ENCODE data around the gene DDX5.

DNA sequence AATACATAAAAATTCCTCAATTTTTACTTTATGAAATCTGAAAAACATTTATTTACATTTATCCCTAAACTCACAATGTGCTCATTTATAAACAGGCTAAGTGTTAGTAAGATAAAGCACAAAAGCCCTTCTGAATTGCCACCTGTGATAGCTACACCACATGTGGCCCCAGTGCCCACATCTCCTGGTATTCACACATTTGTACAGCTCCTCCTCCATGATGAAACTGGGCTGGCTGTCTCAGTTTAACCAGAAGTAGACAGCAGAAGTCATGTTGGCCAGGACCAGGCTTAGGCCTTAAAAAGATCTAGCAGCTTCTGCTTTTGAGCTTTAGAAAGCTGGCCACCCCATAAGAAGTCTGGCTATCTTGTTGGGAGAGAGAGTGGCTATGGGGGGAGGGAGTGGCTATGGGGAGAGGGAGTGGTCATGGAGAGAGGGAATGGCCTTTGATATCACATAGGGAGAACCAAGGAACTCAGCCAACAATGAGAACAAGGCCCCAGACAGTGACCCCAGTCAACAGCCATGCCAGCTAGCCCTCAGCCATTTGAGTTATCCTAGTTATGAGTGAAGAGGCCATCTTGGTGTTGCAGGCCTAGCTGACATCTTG, 48.0 kb upstream of the DDX5 start:
- TF ChIP-seq, protein P1, sequence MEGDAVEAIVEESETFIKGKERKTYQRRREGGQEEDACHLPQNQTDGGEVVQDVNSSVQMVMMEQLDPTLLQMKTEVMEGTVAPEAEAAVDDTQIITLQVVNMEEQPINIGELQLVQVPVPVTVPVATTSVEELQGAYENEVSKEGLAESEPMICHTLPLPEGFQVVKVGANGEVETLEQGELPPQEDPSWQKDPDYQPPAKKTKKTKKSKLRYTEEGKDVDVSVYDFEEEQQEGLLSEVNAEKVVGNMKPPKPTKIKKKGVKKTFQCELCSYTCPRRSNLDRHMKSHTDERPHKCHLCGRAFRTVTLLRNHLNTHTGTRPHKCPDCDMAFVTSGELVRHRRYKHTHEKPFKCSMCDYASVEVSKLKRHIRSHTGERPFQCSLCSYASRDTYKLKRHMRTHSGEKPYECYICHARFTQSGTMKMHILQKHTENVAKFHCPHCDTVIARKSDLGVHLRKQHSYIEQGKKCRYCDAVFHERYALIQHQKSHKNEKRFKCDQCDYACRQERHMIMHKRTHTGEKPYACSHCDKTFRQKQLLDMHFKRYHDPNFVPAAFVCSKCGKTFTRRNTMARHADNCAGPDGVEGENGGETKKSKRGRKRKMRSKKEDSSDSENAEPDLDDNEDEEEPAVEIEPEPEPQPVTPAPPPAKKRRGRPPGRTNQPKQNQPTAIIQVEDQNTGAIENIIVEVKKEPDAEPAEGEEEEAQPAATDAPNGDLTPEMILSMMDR (IDR thresholded peaks at IDR 0.05; ENCODE audit: extremely low read depth in 1 of 2, insufficient read depth in 1 of 2, low read depth in 1 of 2, low read length in 2 of 2) = no peak
- TF ChIP-seq POLR2A (IDR thresholded peaks at IDR 0.05; ENCODE audit: low read depth, low read length) (no peak), MAX (IDR thresholded peaks at IDR 0.05; ENCODE audit: insufficient read depth, insufficient read length) (no peak), POLR2AphosphoS5 (IDR thresholded peaks at IDR 0.05; ENCODE audit: insufficient read depth, low read depth, low read length) (peak; percentile 4)

Measured in endothelial cell of umbilical vein (primary cell).